Vagina (tissue), 2 donors: Measurements from ENCODE around the gene HADHA.
A peak's percentile ranks its signal among the peaks of the same experiment; 100 is the strongest.

Source experiments
- POLR2A ChIP-seq, 2 donors: fragments of 450-650 bp; IDR thresholded peaks; one replicate each; pipeline ENCODE4 v1.6.1; 2017; ENCODE audit warnings: antibody characterized with exemption in 2 of 2, mild to moderate bottlenecking in 2 of 2, moderate library complexity in 2 of 2
- TF ChIP-seq, protein P1 (sequence below), 3 experiments: fragments of 450-650 bp in 2 of 3; fragments of 200-600 bp in 1 of 3; sonication (generic) in 1 of 3; IDR thresholded peaks; one replicate each; pipeline ENCODE4 v1.5.1; 2017 to 2019; ENCODE audit warnings: antibody characterized with exemption in 3 of 3, mild to moderate bottlenecking in 2 of 3, moderate library complexity in 2 of 3

DNA sequence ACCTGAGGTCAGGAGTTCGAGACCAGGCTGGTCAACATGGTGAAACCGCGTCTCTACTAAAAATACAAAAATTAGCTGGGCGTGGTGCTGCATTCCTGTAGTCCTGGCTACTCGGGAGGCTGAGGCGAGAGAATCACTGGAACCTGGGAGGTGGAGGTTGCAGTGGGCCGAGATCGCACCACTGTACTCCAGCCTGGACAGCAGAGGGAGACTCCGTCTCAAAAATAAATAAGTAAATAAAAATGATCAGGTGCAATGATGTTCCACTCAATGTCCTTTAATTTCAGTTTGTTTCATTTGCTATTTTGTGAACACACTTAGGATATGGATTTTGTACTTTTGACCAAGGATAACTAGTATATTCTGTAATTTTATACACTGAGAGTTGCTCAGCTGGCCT lies 9.3 kb downstream of the HADHA start:
- TF ChIP-seq, protein P1, sequence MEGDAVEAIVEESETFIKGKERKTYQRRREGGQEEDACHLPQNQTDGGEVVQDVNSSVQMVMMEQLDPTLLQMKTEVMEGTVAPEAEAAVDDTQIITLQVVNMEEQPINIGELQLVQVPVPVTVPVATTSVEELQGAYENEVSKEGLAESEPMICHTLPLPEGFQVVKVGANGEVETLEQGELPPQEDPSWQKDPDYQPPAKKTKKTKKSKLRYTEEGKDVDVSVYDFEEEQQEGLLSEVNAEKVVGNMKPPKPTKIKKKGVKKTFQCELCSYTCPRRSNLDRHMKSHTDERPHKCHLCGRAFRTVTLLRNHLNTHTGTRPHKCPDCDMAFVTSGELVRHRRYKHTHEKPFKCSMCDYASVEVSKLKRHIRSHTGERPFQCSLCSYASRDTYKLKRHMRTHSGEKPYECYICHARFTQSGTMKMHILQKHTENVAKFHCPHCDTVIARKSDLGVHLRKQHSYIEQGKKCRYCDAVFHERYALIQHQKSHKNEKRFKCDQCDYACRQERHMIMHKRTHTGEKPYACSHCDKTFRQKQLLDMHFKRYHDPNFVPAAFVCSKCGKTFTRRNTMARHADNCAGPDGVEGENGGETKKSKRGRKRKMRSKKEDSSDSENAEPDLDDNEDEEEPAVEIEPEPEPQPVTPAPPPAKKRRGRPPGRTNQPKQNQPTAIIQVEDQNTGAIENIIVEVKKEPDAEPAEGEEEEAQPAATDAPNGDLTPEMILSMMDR (IDR thresholded peaks at IDR 0.05) = peak in 1 of 3 experiments; percentile 14
- TF ChIP-seq POLR2A (IDR thresholded peaks at IDR 0.05) = no peak
